ENCODE results near the gene HDAC9. TPM values are rescaled to one million over a fixed set of nuclear protein-coding genes. Genes with fewer than 3 reads are reported as not detected.

The HDAC9 gene
- polyA plus RNA-seq, 1 of the 3 experiments (the other 2 are of a cell fraction): 11.6 TPM

- TF ChIP-seq USF2 (IDR thresholded peaks at IDR 0.05; ENCODE audit: borderline replicate concordance, low read depth, low read length): no peak
- no peak for TF ChIP-seq CTCF (IDR thresholded peaks at IDR 0.05)
- peak; percentile 43; the same call in 1 of the 2 replicates for TF ChIP-seq MAX (IDR thresholded peaks at IDR 0.05; ENCODE audit: low read depth)
- TF ChIP-seq FOSL2 (IDR thresholded peaks at IDR 0.05; ENCODE audit: borderline replicate concordance, low read depth): peak; percentile 23; the same call in 1 of the 2 replicates
- no peak for TF ChIP-seq EZH2phosphoT487 (IDR thresholded peaks at IDR 0.05; ENCODE audit: borderline replicate concordance, low read depth)
- peak; percentile 77 for TF ChIP-seq TCF12 (IDR thresholded peaks at IDR 0.05)
- TF ChIP-seq MXI1 (IDR thresholded peaks at IDR 0.05; ENCODE audit: low read depth, low read length): no peak
- TF ChIP-seq GATA2 (CRISPR knock-in tag; IDR thresholded peaks at IDR 0.05): no peak
- TF ChIP-seq NRF1 (IDR thresholded peaks at IDR 0.05; ENCODE audit: low read depth, low read length): no peak
- TF ChIP-seq JUND (IDR thresholded peaks at IDR 0.05): peak; percentile 61
- TF ChIP-seq ZBTB33 (IDR thresholded peaks at IDR 0.05; ENCODE audit: borderline replicate concordance, low read depth): 0 out of 2 replicates have a peak, but pooled peaks have one; percentile 41
- peak; percentile 93 for TF ChIP-seq NFIC (IDR thresholded peaks at IDR 0.05; ENCODE audit: borderline replicate concordance)
- peak; percentile 76; the same call in 1 of the 2 replicates for TF ChIP-seq MEF2A (IDR thresholded peaks at IDR 0.05; ENCODE audit: borderline replicate concordance, low read depth)
- peak; percentile 70; the same call in 1 of the 2 replicates for TF ChIP-seq TEAD4 (IDR thresholded peaks at IDR 0.05; ENCODE audit: borderline replicate concordance, insufficient read depth)
- no peak for TF ChIP-seq USF1 (IDR thresholded peaks at IDR 0.05; ENCODE audit: borderline replicate concordance, low read depth)
- no peak for TF ChIP-seq SMC3 (IDR thresholded peaks at IDR 0.05; ENCODE audit: low read depth, low read length)
- peak; percentile 21 to 78; a peak in 3 of 4 replicates for TF ChIP-seq EP300 (IDR thresholded peaks at IDR 0.05; ENCODE audit: borderline replicate concordance in 1 of 2, low read depth in 1 of 2, low read length in 1 of 2)
- TF ChIP-seq PBX3 (IDR thresholded peaks at IDR 0.05): peak; percentile 90
- TF ChIP-seq GABPA (IDR thresholded peaks at IDR 0.05; ENCODE audit: low read depth): no peak
- TF ChIP-seq POLR2AphosphoS5 (IDR thresholded peaks at IDR 0.05; ENCODE audit: low read depth, low read length): peak; percentile 55; the same call in 1 of the 2 replicates
- TF ChIP-seq TAF1 (IDR thresholded peaks at IDR 0.05; ENCODE audit: borderline replicate concordance, low read depth, low read length): no peak
- no peak for TF ChIP-seq RFX5 (IDR thresholded peaks at IDR 0.05; ENCODE audit: low read length)
- no peak for TF ChIP-seq FOXJ3 (CRISPR knock-in tag; IDR thresholded peaks at IDR 0.05)
Observed at GRCh38 chr7:18515067-18515466, 19.5 kb downstream of the HDAC9 start (continued).

Measured in SK-N-SH (cell line).